ENCODE measurements around the gene WASL. TPM values are rescaled to one million over a fixed set of nuclear protein-coding genes. Genes with fewer than 3 reads are reported as not detected.

Gene WASL
- polyA plus RNA-seq, 1 donor from 2014 or later = 22.5 TPM

DNA sequence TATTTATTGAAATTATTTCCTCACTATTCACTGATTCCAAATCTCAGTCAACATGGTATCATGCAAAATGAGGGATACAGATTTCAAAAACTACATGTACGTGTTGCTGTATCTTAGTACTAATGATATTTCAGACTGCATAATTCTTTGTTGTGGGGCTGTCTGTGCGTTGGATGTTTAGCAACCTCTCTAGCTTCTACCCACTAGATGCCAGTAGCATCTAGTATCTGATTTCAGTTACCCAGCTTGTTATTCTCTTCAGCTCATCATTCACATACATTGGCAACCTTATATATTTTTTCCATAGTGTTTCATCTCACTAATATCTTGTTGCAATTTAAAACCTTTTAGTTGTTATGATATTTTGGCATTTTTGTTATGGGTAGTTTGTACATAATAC lies 22.5 kb upstream of the WASL start:
- H3K27ac ChIP-seq (ENCODE audit: low read length) = no peak overlapping the region
- H3K36me3 ChIP-seq (ENCODE audit: insufficient read depth, low read length) = no peaks in the 10 kb centered on the region
- no peaks in the 10 kb centered on the region for H3K9me2 ChIP-seq (ENCODE audit: insufficient read depth, low read length)
- no peak overlapping the region for H2AFZ ChIP-seq (ENCODE audit: low read depth, low read length)
- H3F3A ChIP-seq (ENCODE audit: insufficient read depth, low read length, poor library complexity, severe bottlenecking) = no peaks in the 10 kb centered on the region
- H3K27me3 ChIP-seq (ENCODE audit: insufficient read depth, low read depth, low read length) = no peaks in the 10 kb centered on the region
- no peaks in the 10 kb centered on the region for H3K9me3 ChIP-seq (ENCODE audit: low read length)
- H3K4me3 ChIP-seq (ENCODE audit: low read length) = no peak overlapping the region
- no peaks in the 10 kb centered on the region for H4K20me1 ChIP-seq (ENCODE audit: insufficient read depth)
- H3K9ac ChIP-seq (ENCODE audit: low read length) = no peak overlapping the region
- no peak for TF ChIP-seq POLR2AphosphoS5 (IDR thresholded peaks at IDR 0.05)
- TF ChIP-seq, protein P1, sequence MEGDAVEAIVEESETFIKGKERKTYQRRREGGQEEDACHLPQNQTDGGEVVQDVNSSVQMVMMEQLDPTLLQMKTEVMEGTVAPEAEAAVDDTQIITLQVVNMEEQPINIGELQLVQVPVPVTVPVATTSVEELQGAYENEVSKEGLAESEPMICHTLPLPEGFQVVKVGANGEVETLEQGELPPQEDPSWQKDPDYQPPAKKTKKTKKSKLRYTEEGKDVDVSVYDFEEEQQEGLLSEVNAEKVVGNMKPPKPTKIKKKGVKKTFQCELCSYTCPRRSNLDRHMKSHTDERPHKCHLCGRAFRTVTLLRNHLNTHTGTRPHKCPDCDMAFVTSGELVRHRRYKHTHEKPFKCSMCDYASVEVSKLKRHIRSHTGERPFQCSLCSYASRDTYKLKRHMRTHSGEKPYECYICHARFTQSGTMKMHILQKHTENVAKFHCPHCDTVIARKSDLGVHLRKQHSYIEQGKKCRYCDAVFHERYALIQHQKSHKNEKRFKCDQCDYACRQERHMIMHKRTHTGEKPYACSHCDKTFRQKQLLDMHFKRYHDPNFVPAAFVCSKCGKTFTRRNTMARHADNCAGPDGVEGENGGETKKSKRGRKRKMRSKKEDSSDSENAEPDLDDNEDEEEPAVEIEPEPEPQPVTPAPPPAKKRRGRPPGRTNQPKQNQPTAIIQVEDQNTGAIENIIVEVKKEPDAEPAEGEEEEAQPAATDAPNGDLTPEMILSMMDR (IDR thresholded peaks at IDR 0.05; ENCODE audit: poor library complexity, severe bottlenecking) = no peak
- TF ChIP-seq SMC3 (conservative IDR thresholded peaks at IDR 0.05; ENCODE audit: poor library complexity) = no peak
- no peak for TF ChIP-seq EZH2 (IDR thresholded peaks at IDR 0.05; ENCODE audit: borderline replicate concordance, insufficient read depth, low read length, poor library complexity, severe bottlenecking)
- TF ChIP-seq RAD21 (conservative IDR thresholded peaks at IDR 0.05) = no peak
- TF ChIP-seq MXI1 (conservative IDR thresholded peaks at IDR 0.05; ENCODE audit: poor library complexity, severe bottlenecking) = no peak
- no peak for TF ChIP-seq EP300 (conservative IDR thresholded peaks at IDR 0.05; ENCODE audit: poor library complexity, severe bottlenecking)
- TF ChIP-seq, protein P2, sequence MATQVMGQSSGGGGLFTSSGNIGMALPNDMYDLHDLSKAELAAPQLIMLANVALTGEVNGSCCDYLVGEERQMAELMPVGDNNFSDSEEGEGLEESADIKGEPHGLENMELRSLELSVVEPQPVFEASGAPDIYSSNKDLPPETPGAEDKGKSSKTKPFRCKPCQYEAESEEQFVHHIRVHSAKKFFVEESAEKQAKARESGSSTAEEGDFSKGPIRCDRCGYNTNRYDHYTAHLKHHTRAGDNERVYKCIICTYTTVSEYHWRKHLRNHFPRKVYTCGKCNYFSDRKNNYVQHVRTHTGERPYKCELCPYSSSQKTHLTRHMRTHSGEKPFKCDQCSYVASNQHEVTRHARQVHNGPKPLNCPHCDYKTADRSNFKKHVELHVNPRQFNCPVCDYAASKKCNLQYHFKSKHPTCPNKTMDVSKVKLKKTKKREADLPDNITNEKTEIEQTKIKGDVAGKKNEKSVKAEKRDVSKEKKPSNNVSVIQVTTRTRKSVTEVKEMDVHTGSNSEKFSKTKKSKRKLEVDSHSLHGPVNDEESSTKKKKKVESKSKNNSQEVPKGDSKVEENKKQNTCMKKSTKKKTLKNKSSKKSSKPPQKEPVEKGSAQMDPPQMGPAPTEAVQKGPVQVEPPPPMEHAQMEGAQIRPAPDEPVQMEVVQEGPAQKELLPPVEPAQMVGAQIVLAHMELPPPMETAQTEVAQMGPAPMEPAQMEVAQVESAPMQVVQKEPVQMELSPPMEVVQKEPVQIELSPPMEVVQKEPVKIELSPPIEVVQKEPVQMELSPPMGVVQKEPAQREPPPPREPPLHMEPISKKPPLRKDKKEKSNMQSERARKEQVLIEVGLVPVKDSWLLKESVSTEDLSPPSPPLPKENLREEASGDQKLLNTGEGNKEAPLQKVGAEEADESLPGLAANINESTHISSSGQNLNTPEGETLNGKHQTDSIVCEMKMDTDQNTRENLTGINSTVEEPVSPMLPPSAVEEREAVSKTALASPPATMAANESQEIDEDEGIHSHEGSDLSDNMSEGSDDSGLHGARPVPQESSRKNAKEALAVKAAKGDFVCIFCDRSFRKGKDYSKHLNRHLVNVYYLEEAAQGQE (IDR thresholded peaks at IDR 0.05; ENCODE audit: borderline replicate concordance) = no peak
- TF ChIP-seq TAF1 (IDR thresholded peaks at IDR 0.05; ENCODE audit: low read depth) = no peak
- H3K4me2 ChIP-seq (ENCODE audit: low read length) = no peak overlapping the region
- no peaks in the 10 kb centered on the region for H3K79me2 ChIP-seq (replicated peaks; ENCODE audit: insufficient read depth, low read length)

DNA sequence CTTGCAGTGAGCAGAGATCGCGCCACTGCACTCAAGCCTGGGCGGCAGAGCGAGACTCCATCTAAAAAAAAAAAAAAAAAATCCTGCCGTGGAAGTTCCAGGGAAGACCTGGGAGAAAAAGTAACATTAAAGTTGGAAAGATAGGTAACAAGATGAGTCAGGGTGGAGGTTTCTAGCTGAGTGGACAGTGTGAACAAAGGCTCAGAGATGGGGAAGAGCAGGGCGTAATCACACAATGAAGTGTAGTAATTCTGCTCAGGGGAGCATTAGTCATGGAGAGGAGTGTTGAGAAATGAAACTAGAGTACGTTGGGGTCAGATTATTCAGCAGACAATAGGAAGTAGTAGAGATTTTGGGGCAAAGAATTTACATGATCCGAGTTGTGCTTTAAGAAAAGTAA lies 21.6 kb upstream of the WASL start:
- Histone ChIP-seq H3K79me2 (replicated peaks; ENCODE audit: insufficient read depth, low read length) (no peaks in the 10 kb centered on the region), H3K4me3 (ENCODE audit: low read length) (no peak overlapping the region), H3K4me2 (ENCODE audit: low read length) (no peak overlapping the region), H3K9me2 (ENCODE audit: insufficient read depth, low read length) (no peaks in the 10 kb centered on the region), H3K9ac (ENCODE audit: low read length) (no peak overlapping the region), H3K9me3 (ENCODE audit: low read length) (no peaks in the 10 kb centered on the region), H3K27me3 (ENCODE audit: insufficient read depth, low read depth, low read length) (no peaks in the 10 kb centered on the region), H3K27ac (ENCODE audit: low read length) (no peak overlapping the region), H2AFZ (ENCODE audit: low read depth, low read length) (no peak overlapping the region), H4K20me1 (ENCODE audit: insufficient read depth) (no peaks in the 10 kb centered on the region), H3K36me3 (ENCODE audit: insufficient read depth, low read length) (no peaks in the 10 kb centered on the region), H3F3A (ENCODE audit: insufficient read depth, low read length, poor library complexity, severe bottlenecking) (no peaks in the 10 kb centered on the region)
- TF ChIP-seq, protein P2 (IDR thresholded peaks at IDR 0.05; ENCODE audit: borderline replicate concordance) = no peak
- no peak for TF ChIP-seq TAF1 (IDR thresholded peaks at IDR 0.05; ENCODE audit: low read depth)
- TF ChIP-seq POLR2AphosphoS5 (IDR thresholded peaks at IDR 0.05) = no peak
- no peak for TF ChIP-seq SMC3 (conservative IDR thresholded peaks at IDR 0.05; ENCODE audit: poor library complexity)
- TF ChIP-seq EZH2 (IDR thresholded peaks at IDR 0.05; ENCODE audit: borderline replicate concordance, insufficient read depth, low read length, poor library complexity, severe bottlenecking) = no peak
- TF ChIP-seq EP300 (conservative IDR thresholded peaks at IDR 0.05; ENCODE audit: poor library complexity, severe bottlenecking) = no peak

All from neural cell (in vitro differentiated cells).